GM19238 (cell line): ENCODE results near the gene AP3B1.

Experiments
- DNase-seq: peaks from one replicate; pipeline ENCODE4 v3.0.0; 2011; ENCODE audit warnings: low spot score; ENCODE audit not compliant: insufficient read length

The AP3B1 gene

DNA sequence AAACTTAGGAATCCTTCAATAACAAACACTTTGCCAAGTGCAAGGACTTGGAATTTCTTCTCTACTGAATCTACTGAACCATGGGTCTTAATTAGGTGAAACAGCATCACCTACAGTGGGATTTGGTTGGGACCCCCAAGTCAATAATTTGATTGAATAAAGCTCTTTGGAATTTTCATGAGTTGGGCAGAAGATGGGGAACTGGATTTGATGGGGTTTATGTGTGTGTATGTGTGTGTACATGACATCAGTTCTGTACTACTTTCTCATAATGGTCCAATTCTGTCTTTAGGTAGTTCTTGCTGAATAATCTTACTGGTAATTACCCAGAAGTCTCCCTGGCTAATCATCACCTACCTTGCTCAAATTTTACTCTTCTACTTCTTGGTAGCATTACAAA is 319.9 kb downstream of the AP3B1 start:
- DNase-seq = no peak

DNA sequence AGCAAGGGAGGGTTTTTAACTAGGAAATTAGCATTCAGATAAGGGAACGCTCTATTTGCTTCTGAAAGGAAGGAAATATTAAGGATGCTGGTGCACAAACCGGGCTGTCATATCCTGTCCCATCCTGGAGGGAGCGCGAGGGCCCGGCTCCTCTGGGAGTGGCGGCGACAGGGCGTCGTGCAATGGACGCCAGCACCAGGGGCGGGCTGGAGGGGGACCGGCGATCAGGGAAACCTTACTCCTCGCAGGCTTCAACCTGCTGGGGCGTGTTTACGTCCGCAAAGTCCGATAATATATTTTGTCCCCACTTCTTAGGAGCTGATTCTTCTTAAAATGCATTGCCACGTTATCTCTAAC is 321.3 kb downstream of the AP3B1 start:
- DNase-seq = no peak

DNA sequence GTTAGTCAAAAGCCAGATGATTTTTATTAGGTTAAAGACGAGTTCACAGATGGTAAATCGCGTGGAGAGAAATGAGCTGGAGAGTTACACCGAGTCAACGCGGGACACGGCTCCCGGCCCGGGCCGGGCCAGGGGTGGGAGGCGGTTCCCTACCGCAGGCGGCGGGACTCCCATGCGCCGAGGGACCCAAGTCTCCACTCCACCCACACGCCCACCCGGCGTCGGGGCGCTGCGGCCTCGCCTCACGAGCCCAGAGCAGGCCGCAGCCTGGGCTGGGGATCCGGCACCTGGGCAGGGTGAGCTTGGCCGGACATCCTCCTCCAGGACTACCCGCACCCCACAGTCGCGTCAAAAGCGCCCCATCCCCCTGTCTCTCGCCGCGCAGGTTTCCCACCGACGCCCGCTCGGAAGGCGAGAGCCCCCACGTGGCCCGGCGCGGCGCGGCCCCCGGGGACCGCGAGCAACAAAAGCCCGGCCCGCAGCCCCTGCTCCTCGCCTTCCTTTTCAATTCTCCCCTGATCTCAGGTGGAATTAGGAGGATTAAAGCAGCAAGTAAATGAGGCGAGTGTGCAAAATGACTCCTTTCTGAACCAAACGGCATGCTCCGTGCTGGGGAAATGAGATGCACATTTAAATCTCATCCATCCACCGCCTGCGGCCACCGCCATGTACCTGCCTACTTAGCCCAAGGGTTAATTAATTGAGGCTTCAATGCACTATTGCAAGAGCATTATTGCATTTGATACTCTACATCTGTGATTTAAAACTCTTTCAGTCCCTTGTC is 321.8 kb downstream of the AP3B1 start:
- DNase-seq = peak; percentile 47

DNA sequence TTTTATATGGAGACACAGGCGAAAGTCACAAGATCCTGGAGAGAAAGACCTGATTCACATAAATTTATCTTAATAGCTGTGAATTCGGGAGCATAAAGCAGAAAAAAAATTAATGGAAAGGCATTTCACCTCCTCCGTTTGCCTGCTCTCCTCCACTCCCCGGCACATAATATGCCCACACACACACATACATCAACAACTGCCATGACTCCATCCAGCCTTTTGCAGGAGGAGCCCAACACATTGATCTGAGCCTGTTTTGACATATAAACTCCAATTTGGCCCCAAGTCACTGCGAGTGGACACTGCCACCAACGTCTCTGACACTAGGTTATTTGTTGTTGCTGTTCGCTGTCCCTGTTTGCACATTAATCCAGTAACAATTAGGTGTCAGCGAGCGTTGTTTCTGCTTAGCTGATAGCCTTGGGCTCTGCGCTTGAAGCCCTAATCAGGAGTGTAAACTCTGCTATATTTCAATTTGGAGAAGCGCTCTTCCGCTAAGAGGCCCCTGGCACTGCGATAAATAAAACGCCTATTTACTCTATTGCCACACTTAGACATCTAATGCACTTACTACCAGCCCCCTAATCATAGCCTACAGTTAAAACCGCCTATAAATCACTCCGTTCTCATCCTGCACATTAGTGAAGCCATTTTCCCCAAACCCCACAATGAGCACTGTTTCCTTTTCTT is 322.6 kb downstream of the AP3B1 start:
- no peak for DNase-seq

DNA sequence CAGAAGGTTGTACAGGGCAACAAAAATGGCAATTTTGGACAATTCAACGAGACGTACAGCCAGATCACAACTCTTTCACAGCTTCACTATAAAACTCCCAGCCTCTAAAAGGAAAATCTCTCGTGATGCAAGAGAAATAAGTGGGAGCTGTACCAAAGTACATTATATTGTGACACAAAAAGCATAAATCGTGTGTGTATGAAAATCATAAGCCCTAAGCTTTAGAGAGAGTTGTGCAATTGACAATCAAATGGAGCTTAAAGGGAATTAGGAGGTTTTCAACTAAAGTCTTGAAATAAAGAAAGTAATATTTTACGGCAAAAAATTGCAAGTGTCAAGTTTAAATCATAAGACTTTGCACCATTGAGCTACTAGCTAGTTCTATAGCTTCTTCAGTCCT is 323.6 kb downstream of the AP3B1 start:
- DNase-seq = no peak

DNA sequence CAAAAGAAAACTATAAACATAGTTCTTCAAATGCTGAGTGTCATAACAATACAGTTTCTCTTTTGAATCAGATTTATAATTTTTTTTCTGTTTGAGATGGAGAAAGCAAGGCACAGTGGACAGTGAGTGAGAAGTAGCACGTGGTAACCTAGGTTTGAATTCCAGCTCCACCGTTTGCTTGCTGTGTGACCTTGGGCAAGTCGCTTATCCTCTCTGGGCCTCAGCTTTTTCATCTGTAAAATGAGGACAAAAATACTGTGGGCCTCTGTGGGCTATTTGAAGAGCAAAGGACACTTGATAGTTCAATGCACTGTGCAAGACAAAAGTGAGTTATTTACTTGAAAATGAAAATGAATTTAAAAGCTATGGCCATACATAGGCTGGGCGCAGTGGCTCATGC is 330.7 kb downstream of the AP3B1 start:
- DNase-seq = no peak

DNA sequence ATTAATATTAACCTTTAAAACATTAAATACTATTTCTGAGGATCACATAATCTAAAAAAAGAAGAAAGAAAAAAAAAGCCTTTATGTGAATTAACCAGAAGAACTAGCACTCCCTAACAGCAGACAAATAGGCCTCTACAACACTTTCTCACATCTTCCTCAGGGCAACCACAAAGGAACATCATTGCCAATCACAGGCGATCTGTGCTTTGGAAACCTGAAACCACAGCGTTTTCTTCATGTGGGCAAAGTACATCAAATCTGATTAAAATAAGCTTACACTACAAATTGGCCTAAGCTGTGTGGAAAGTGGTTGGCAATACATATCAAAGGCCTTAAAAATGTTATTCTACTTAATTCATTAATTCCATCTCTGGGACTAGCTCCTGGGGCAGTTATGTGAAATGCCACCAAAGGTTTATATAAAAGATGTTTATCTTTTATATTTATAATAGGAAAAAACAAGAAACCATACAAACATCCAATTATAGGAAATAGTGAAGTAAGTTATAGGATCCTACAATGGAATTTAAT is 333.6 kb downstream of the AP3B1 start:
- DNase-seq = no peak

DNA sequence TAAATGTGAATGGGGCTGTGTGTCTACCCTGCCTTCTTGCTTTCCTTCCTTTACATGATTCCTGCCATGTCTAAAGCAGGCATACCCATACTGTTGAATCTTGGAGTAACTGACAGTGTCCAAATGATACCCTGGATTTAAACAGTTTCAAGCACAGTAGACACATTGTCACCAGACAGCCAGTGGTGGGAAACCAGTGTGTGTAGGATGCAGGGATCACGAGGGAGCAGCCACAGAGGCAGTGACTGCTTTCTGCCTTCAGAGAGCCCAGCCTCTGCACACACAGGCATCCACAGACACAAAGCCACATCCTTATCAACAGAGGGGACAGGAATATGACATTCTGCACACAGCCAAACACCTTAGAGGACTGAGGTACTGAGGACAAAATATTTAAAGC is 334.2 kb downstream of the AP3B1 start:
- no peak for DNase-seq

DNA sequence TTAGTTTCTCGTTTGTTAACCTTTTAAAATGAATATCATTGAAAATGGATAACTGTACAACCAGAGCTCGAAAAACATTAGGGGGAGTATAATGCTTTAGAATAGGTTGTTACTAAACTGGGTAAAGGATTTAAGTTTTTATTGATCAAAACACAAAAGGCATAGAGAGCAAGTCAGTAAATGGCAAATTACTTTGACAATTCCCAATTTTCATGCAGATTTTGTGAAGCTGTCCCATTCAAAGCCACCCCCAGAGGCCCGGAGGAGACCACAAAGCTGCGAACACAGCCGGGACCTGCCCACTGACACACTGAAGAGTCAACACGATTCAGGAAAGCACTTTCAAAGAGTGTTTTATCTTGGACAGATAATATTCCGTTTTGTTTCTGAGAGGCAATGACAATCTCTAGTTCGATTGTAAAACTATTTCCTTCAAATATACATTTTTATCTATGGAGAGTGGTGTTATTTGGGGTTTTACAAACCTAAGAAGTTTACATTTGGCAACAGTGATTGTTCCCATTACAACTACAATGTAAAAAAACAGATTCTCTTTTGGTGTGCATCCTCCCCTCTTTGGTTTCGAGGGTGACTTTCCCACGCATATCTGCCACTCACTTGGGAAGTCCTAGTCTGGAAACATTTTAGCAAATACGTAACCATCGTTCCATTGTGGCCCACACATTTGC is 335.7 kb downstream of the AP3B1 start:
- no peak for DNase-seq

DNA sequence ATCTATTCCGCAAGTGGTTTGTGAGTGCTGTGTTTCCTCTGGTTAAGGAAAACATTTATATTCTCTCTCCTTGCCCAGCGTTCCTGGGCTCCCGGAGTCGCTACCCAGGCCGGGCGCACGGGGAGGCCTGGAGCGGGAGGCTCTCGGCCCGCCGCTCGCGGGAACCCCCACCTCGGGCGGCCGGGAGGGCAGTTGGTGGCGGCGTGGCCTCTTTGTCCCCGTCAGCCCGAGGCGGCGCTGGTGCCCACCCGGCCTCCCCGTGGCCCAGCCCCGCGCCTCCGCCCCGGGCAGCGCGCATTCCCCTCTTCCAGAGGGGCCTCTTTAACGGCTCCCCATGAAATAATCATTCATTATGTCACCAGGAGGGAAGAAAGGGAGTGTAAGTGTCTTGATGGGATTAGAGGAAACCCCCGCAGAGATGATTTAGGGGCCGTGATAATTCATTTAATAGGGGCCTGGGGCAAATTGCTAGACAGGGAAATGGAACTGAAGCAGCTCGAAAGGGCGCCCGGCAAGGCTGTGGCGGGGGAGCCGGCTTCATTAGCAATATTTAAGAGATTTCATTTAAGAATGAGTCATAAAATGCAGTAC is 336.5 kb downstream of the AP3B1 start:
- no peak for DNase-seq

DNA sequence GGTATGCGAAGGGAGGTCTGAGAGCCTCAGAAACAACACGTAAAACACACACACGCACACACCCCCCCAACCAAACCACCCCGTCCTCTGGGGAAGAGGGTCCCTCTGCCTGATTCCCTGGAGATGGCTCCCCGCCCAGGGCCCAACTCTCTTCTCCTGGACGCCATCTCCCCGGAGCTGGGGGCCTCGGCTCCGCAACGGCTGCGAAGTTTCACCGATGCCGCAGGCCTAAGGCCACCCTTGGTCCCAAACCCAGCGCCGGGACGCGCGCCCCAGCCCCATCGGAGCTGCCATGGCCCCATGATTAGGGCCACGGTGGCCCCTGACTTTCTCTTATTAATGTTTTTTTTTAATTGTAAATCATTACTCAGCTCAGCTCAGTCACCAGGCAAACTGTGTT is 337.0 kb downstream of the AP3B1 start:
- DNase-seq = no peak

DNA sequence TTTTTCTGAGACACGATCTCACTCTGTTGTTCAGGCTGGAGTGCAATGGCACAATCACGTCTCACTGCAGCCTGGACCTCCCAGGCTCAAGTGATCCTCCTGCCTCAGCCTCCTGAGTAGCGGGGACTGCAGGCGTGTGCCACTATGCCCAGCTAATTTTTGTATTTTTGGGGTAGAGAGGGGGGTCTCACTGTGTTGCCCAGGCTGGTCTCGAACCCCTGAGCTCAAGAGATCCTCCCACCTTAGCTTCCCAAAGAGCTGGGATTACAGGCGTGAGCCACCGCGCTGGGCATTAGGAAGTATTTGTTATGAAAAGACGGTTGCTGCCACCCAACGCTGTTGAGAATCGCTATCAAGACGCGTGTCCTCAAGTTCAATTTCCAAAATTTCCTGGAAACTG is 337.4 kb downstream of the AP3B1 start:
- no peak for DNase-seq

DNA sequence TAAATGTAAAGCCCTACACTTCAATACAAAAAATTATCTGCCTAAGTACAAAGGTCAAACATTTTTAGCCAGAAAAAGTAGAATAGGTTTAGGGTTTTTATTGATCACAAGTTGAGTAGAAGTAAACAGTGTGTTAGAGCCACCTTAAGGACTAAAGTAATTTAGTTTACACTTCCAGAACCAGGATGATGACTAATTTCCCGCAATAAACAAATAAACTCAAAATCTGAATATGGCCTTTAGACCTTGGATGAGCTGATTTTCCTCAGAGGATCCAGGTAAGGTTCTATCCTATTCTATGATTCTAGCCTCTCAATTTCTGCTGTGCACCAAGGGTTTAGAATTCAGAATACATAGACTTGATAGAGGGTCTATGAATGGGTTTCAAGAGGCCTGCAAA is 338.9 kb downstream of the AP3B1 start:
- no peak for DNase-seq

DNA sequence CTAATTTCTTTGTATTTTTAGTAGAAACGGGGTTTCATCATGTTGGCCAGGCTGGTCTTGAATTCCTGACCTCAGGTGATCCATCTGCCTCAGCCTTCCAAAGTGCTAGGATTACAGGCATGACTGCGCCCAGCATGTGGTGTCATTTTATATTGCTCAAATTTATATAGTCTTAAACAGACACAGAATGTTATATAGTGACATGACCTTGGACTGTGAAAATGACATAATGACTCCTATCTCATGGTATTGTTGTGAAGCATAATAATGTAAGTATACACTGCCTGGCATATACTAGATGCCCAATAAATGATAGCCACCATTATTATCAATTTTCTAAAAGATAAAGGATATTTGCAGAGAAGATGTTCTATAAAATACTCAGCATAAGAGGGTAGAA is 341.1 kb downstream of the AP3B1 start:
- DNase-seq = no peak

DNA sequence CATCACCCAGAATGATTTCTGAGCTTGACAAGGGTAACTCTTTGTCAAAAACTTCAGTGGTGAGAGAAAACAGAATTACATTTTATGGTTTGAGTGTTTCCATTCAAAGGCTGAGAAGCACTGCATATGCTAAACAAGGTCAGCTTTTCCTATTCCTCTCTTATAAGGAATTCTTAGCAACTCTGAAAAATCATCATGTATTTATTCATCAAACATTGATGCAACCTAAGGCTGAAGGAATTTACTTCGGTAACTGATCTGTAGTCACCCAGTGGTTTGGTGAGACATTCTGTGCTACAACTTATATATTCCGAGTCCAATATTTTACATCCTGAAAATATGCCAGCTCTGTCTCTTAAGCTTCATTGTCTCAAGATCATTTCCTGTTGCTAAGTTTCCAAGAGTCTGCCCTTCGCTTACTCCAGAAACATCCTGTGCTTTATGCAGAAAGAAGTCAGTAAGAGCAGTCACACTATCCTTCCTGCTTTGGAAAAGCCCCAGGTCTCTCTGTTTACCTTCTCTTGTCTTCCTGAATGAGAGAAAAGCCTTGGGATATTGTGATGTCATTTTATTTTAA is 341.8 kb downstream of the AP3B1 start:
- no peak for DNase-seq
